ENCODE results near the gene CLDN3.

DNA sequence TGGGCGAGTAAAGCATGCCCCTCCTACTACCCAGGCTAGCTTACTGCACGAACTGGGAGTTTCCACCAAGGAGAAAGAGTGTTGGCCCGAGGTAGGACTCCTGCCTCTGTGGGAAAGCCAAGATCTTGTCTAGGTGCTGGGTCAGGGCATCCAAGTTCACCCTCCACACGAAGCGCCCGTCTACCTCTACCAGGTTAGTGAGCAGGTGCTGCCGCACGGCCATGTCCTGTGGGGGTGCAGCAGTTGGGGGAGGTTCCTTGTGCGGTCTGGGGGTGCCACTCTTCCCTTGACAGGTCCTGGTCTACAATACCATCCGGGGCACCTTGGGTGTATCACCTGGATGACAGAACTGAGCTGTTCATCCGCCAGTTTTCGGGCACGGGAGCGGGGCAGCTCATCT is 33.2 kb downstream of the CLDN3 start:
- TF ChIP-seq, protein P1, sequence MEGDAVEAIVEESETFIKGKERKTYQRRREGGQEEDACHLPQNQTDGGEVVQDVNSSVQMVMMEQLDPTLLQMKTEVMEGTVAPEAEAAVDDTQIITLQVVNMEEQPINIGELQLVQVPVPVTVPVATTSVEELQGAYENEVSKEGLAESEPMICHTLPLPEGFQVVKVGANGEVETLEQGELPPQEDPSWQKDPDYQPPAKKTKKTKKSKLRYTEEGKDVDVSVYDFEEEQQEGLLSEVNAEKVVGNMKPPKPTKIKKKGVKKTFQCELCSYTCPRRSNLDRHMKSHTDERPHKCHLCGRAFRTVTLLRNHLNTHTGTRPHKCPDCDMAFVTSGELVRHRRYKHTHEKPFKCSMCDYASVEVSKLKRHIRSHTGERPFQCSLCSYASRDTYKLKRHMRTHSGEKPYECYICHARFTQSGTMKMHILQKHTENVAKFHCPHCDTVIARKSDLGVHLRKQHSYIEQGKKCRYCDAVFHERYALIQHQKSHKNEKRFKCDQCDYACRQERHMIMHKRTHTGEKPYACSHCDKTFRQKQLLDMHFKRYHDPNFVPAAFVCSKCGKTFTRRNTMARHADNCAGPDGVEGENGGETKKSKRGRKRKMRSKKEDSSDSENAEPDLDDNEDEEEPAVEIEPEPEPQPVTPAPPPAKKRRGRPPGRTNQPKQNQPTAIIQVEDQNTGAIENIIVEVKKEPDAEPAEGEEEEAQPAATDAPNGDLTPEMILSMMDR (IDR thresholded peaks at IDR 0.05 in 2 of 3, conservative IDR thresholded peaks at IDR 0.05 in 1 of 3; ENCODE audit: insufficient read depth in 2 of 3, low read depth in 1 of 3, low read length in 3 of 3) = no peak
- TF ChIP-seq KDM1A (IDR thresholded peaks at IDR 0.05) (no peak), EZH2 (IDR thresholded peaks at IDR 0.05; ENCODE audit: borderline replicate concordance, low read depth, low read length) (no peak)
- TF ChIP-seq, protein P2, sequence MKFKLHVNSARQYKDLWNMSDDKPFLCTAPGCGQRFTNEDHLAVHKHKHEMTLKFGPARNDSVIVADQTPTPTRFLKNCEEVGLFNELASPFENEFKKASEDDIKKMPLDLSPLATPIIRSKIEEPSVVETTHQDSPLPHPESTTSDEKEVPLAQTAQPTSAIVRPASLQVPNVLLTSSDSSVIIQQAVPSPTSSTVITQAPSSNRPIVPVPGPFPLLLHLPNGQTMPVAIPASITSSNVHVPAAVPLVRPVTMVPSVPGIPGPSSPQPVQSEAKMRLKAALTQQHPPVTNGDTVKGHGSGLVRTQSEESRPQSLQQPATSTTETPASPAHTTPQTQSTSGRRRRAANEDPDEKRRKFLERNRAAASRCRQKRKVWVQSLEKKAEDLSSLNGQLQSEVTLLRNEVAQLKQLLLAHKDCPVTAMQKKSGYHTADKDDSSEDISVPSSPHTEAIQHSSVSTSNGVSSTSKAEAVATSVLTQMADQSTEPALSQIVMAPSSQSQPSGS (CRISPR knock-in tag; IDR thresholded peaks at IDR 0.05) = no peak
